H9 (cell line): ENCODE measurements around the gene LPXN. TPM values are rescaled to one million over a fixed set of nuclear protein-coding genes. Genes with fewer than 3 reads are reported as not detected.

ENCODE experiments used
- DNase-seq: peaks from one replicate; pipeline ENCODE4 v3.0.0-alpha.2; 2017
- H2AFZ ChIP-seq: one replicate; pipeline ENCODE4 v1.6.1; 2013; ENCODE audit warnings: mild to moderate bottlenecking, low read length, control low read depth, moderate library complexity
- H2AK5ac ChIP-seq: 2 replicates; pipeline ENCODE4 v1.6.1; 2013; ENCODE audit warnings: low read length, control low read depth, mixed read lengths; ENCODE audit not compliant: insufficient read length
- H2BK120ac ChIP-seq: one replicate; pipeline ENCODE4 v1.6.1; 2013; ENCODE audit warnings: low read depth, mild to moderate bottlenecking, low read length, control low read depth, inconsistent platforms; ENCODE audit not compliant: poor library complexity, severe bottlenecking
- H2BK12ac ChIP-seq: 2 replicates; pipeline ENCODE4 v1.6.1; 2013; ENCODE audit warnings: low read length, control low read depth, mixed read lengths, low read depth; ENCODE audit not compliant: insufficient read length
- H2BK15ac ChIP-seq: 2 replicates; pipeline ENCODE4 v1.6.1; 2013; ENCODE audit warnings: low read depth, low read length, control low read depth
- H2BK20ac ChIP-seq: one replicate; pipeline ENCODE4 v1.6.1; 2013; ENCODE audit warnings: low read depth, mild to moderate bottlenecking, low read length, control low read depth, inconsistent platforms; ENCODE audit not compliant: poor library complexity, severe bottlenecking
- H2BK5ac ChIP-seq: 2 replicates; pipeline ENCODE4 v1.6.1; 2013; ENCODE audit warnings: low read length, control low read depth, mixed read lengths; ENCODE audit not compliant: insufficient read length
- H3K14ac ChIP-seq: 2 replicates; pipeline ENCODE4 v1.6.1; 2013; ENCODE audit warnings: low read length, control low read depth; ENCODE audit not compliant: insufficient read depth
- H3K18ac ChIP-seq: 2 replicates; pipeline ENCODE4 v1.6.1; 2013; ENCODE audit warnings: low read depth, mild to moderate bottlenecking, mixed read lengths, low read length, control low read depth; ENCODE audit not compliant: insufficient read length
- H3K23ac ChIP-seq: 2 replicates; pipeline ENCODE4 v1.6.1; 2013; ENCODE audit warnings: low read length, control low read depth, mixed read lengths, low read depth; ENCODE audit not compliant: insufficient read length
- H3K23me2 ChIP-seq: 2 replicates; pipeline ENCODE4 v1.6.1; 2013; ENCODE audit warnings: low read depth, mild to moderate bottlenecking, mixed read lengths, low read length, control low read depth; ENCODE audit not compliant: insufficient read length, poor library complexity, severe bottlenecking
- H3K27ac ChIP-seq: 2 replicates; pipeline ENCODE4 v1.5.1; 2013; ENCODE audit warnings: low read length, control low read depth, mixed read lengths, low read depth; ENCODE audit not compliant: insufficient read length
- H3K27me3 ChIP-seq: 2 replicates; pipeline ENCODE4 v1.6.1; 2013; ENCODE audit warnings: low read length, control low read depth, inconsistent platforms; ENCODE audit not compliant: insufficient read depth
- H3K4ac ChIP-seq: 2 replicates; pipeline ENCODE4 v1.6.1; 2013; ENCODE audit warnings: low read depth, mild to moderate bottlenecking, control low read depth, inconsistent platforms, low read length, moderate library complexity
- H3K4me1 ChIP-seq: 2 replicates; pipeline ENCODE4 v1.6.1; 2013; ENCODE audit warnings: low read length, control low read depth, inconsistent platforms; ENCODE audit not compliant: insufficient read depth
- H3K4me2 ChIP-seq: 2 replicates; pipeline ENCODE4 v1.6.1; 2013; ENCODE audit warnings: low read length, control low read depth, mixed read lengths; ENCODE audit not compliant: insufficient read length, insufficient read depth
- H3K56ac ChIP-seq: 2 replicates; pipeline ENCODE4 v1.6.1; 2013; ENCODE audit warnings: low read depth, mild to moderate bottlenecking, mixed read lengths, low read length, control low read depth; ENCODE audit not compliant: insufficient read length
- H3K79me1 ChIP-seq: 2 replicates; pipeline ENCODE4 v1.6.1; 2013; ENCODE audit warnings: low read depth, mild to moderate bottlenecking, moderate library complexity, low read length, control low read depth, inconsistent platforms; ENCODE audit not compliant: insufficient read depth, poor library complexity, severe bottlenecking
- H3K79me2 ChIP-seq: 2 replicates; pipeline ENCODE4 v1.6.1; 2013; ENCODE audit warnings: low read length, control low read depth, inconsistent platforms; ENCODE audit not compliant: insufficient read depth
- H3K9ac ChIP-seq: 2 replicates; pipeline ENCODE4 v1.6.1; 2013; ENCODE audit warnings: low read length, control low read depth, mixed read lengths; ENCODE audit not compliant: insufficient read length; ENCODE audit errors: extremely low read depth
- H3K9me3 ChIP-seq: one replicate; pipeline ENCODE4 v1.6.1; 2013; ENCODE audit warnings: low read depth, low read length, inconsistent platforms; ENCODE audit not compliant: control insufficient read depth
- H3T11ph ChIP-seq: one replicate; pipeline ENCODE4 v1.6.1; 2013; ENCODE audit warnings: mild to moderate bottlenecking, low read length, control low read depth, inconsistent platforms
- H4K20me1 ChIP-seq: one replicate; pipeline ENCODE4 v1.6.1; 2013; ENCODE audit not compliant: control insufficient read depth, insufficient read length, insufficient read depth
- H4K5ac ChIP-seq: 2 replicates; pipeline ENCODE4 v1.6.1; 2013; ENCODE audit warnings: low read depth, mild to moderate bottlenecking, mixed read lengths, low read length, control low read depth; ENCODE audit not compliant: insufficient read length
- H4K8ac ChIP-seq: replicated peaks from 2 replicates; pipeline ENCODE4 v1.6.1; 2013; ENCODE audit warnings: low read length, control low read depth, mixed read lengths, low read depth; ENCODE audit not compliant: insufficient read length
- H4K91ac ChIP-seq: 2 replicates; pipeline ENCODE4 v1.6.1; 2013; ENCODE audit warnings: low read depth, mild to moderate bottlenecking, moderate library complexity, mixed read lengths, low read length, control low read depth; ENCODE audit not compliant: insufficient read length
- H3K27ac Mint-ChIP-seq, 3 experiments: 2 replicates in 2 of 3; 3 replicates in 1 of 3; pipeline ENCODE4 v1.8.0; 2020 to 2021; ENCODE audit warnings: mixed read lengths in 3 of 3, mild to moderate bottlenecking in 1 of 3, moderate library complexity in 1 of 3
- H3K27me3 Mint-ChIP-seq: 2 replicates; pipeline ENCODE4 v1.8.0; 2021; ENCODE audit warnings: low read depth, mild to moderate bottlenecking, moderate library complexity, mixed read lengths
- H3K36me3 Mint-ChIP-seq, 3 experiments: 2 replicates in 2 of 3; 3 replicates in 1 of 3; pipeline ENCODE4 v1.8.0; 2020 to 2021; ENCODE audit warnings: low read depth in 3 of 3, mixed read lengths in 3 of 3; ENCODE audit not compliant: insufficient read depth in 1 of 3
- H3K4me1 Mint-ChIP-seq, 2 experiments: 2 replicates each; pipeline ENCODE4 v1.8.0; 2020; ENCODE audit warnings: mixed read lengths in 2 of 2
- H3K4me3 Mint-ChIP-seq, 2 experiments: 2 replicates in 1 of 2; 3 replicates in 1 of 2; pipeline ENCODE4 v1.8.0; 2020 to 2021; ENCODE audit warnings: mild to moderate bottlenecking in 2 of 2, mixed read lengths in 2 of 2, moderate library complexity in 1 of 2
- H3K9me3 Mint-ChIP-seq, 2 experiments: 2 replicates in 1 of 2; 3 replicates in 1 of 2; pipeline ENCODE4 v1.8.0; 2020; ENCODE audit warnings: mild to moderate bottlenecking in 2 of 2, mixed read lengths in 2 of 2, moderate library complexity in 1 of 2
- WGBS: extraction: QIAGEN DNeasy Blood & Tissue Kit; methylation state at CpG from one replicate; pipeline ENCODE4 v1.1.7; 2013; ENCODE audit warnings: missing lambda C conversion rate, low lambda C conversion rate, mixed read lengths; ENCODE audit not compliant: insufficient read length; ENCODE audit errors: extremely low coverage; 5-methylcytosine and 5-hydroxymethylcytosine counted together
- total RNA-seq: library from RNA; stranded (reverse); gene quantifications from 2 replicates; pipeline ENCODE4 v1.2.1, GENCODE V29; 2021
- TF ChIP-seq, protein P1 (sequence below): fragments of 200-600 bp; sonication (generic); conservative IDR thresholded peaks from 3 replicates; pipeline ENCODE4 v1.8.0; 2021; ENCODE audit warnings: antibody characterized with exemption, mild to moderate bottlenecking

Gene LPXN
- total RNA-seq, 1 experiment from 2014 or later = 1.4 TPM

DNA sequence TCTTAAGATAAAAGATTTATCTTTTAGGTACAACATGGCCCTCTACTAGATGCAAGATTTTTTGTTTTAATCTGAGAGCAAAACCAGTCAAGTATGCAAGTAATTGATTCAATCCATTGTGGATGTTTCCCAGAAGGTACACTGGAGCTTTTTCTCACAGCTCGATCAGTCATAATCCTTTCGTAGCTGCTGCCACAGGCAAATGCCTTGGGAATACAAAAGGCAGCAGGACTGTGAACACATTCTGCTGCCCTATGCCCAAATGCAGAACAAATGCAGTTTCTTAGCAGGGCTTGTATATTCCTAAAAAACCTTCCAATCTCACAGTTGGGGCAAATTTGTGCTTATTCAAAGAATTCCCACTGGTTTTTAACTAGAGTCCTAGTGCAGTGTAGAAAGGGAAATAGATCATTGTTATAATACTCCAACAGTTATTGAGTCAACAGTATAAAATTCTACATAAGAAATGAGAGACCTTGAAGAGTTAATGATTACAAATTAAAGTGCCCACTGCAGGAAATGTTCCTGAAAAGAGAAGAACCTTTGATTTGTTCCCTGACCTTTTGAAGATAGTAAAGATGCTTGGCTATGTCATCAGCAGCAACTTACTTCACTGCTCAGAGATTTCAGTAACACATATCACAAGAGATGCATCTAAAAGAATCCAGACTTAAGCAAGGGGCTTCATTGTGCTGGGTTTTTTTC is 14.1 kb downstream of the LPXN start:
- Histone ChIP-seq H2BK12ac (no peak overlapping the region), H2AK5ac (no peak overlapping the region), H3K4me1 (no peaks in the 10 kb centered on the region), H3K23ac (no peak overlapping the region), H3K18ac (no peak overlapping the region), H3K27ac (no peak overlapping the region), H2BK20ac (no peak overlapping the region), H2BK5ac (no peak overlapping the region), H4K5ac (no peak overlapping the region), H3K4ac (no peak overlapping the region), H3K9me3 (no peaks in the 10 kb centered on the region), H2BK120ac (no peak overlapping the region), H3K79me1 (no peaks in the 10 kb centered on the region), H3K4me2 (no peak overlapping the region), H4K8ac (no peak overlapping the region), H2BK15ac (no peak overlapping the region), H4K91ac (no peak overlapping the region), H2AFZ (no peak overlapping the region), H3K27me3 (no peaks in the 10 kb centered on the region), H4K20me1 (no peaks in the 10 kb centered on the region), H3K79me2 (no peaks in the 10 kb centered on the region), H3K9ac (no peak overlapping the region), H3K56ac (no peak overlapping the region), H3K14ac (no peak overlapping the region), H3T11ph (no peak overlapping the region), H3K23me2 (no peaks in the 10 kb centered on the region)
- Mint-ChIP-seq H3K27ac (no peak overlapping the region), H3K9me3 (no peaks in the 10 kb centered on the region), H3K4me1 (no peaks in the 10 kb centered on the region), H3K4me3 (no peak overlapping the region), H3K27me3 (no peaks in the 10 kb centered on the region), H3K36me3 (no peaks in the 10 kb centered on the region)
- no CpG with 5 or more reads among the region's 2 CpGs for WGBS
- TF ChIP-seq, protein P1, sequence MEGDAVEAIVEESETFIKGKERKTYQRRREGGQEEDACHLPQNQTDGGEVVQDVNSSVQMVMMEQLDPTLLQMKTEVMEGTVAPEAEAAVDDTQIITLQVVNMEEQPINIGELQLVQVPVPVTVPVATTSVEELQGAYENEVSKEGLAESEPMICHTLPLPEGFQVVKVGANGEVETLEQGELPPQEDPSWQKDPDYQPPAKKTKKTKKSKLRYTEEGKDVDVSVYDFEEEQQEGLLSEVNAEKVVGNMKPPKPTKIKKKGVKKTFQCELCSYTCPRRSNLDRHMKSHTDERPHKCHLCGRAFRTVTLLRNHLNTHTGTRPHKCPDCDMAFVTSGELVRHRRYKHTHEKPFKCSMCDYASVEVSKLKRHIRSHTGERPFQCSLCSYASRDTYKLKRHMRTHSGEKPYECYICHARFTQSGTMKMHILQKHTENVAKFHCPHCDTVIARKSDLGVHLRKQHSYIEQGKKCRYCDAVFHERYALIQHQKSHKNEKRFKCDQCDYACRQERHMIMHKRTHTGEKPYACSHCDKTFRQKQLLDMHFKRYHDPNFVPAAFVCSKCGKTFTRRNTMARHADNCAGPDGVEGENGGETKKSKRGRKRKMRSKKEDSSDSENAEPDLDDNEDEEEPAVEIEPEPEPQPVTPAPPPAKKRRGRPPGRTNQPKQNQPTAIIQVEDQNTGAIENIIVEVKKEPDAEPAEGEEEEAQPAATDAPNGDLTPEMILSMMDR = no peak
- DNase-seq = no peak
